ENCODE data around the gene OR13C9. TPM values are rescaled to one million over a fixed set of nuclear protein-coding genes. Genes with fewer than 3 reads are reported as not detected.

Gene OR13C9
- polyA plus RNA-seq, 5 donors, result not detected

Other genes with a start within 250 kb of the OR13C9 start
- gene OR13F1, start 113.9 kb downstream of the OR13C9 start, polyA plus RNA-seq (ENCODE audit: insufficient read depth in 1 of 5, insufficient read length in 5 of 5, low replicate concordance in 1 of 5), result not detected
- not detected for gene OR13C4, start 91.0 kb downstream of the OR13C9 start, polyA plus RNA-seq (ENCODE audit: insufficient read depth in 1 of 5, insufficient read length in 5 of 5, low replicate concordance in 1 of 5)
- gene OR13C3, start 81.3 kb downstream of the OR13C9 start, polyA plus RNA-seq (ENCODE audit: insufficient read depth in 1 of 5, insufficient read length in 5 of 5, low replicate concordance in 1 of 5), result not detected
- gene OR13C8, start 49.0 kb downstream of the OR13C9 start, polyA plus RNA-seq (ENCODE audit: insufficient read depth in 1 of 5, insufficient read length in 5 of 5, low replicate concordance in 1 of 5), result not detected
- under 1 TPM in 1 of 5 donors, not detected in 4; 0.19 TPM for gene OR13C5, start 18.8 kb downstream of the OR13C9 start, polyA plus RNA-seq (ENCODE audit: insufficient read depth in 1 of 5, insufficient read length in 5 of 5, low replicate concordance in 1 of 5)
- under 1 TPM in 1 of 5 donors, not detected in 4; 0.27 TPM for gene OR13C2, start 12.6 kb downstream of the OR13C9 start, polyA plus RNA-seq (ENCODE audit: insufficient read depth in 1 of 5, insufficient read length in 5 of 5, low replicate concordance in 1 of 5)
- gene OR13D1, start 76.3 kb upstream of the OR13C9 start, polyA plus RNA-seq (ENCODE audit: insufficient read depth in 1 of 5, insufficient read length in 5 of 5, low replicate concordance in 1 of 5), result not detected
- gene NIPSNAP3A, start 129.5 kb upstream of the OR13C9 start, polyA plus RNA-seq (ENCODE audit: insufficient read depth in 1 of 5, insufficient read length in 5 of 5, low replicate concordance in 1 of 5), result 10 to 100 TPM; 42.7 to 64.9 (median 49.4) TPM
- gene NIPSNAP3B, start 145.9 kb upstream of the OR13C9 start, polyA plus RNA-seq (ENCODE audit: insufficient read depth in 1 of 5, insufficient read length in 5 of 5, low replicate concordance in 1 of 5), result 10 to 100 TPM; 10.4 to 17.0 (median 13.3) TPM